ENCODE measurements around the gene LPIN1. TPM values are rescaled to one million over a fixed set of nuclear protein-coding genes. Genes with fewer than 3 reads are reported as not detected.
A peak's percentile ranks its signal among the peaks of the same experiment; 100 is the strongest.

Gene LPIN1
- total RNA-seq, 1 experiment from 2014 or later: 4.4 TPM

GRCh38 chr2:11744631-11745394, 1.6 kb upstream of the LPIN1 start:
- peak; percentile 86 for DNase-seq
- Histone ChIP-seq H3K4ac (ENCODE audit: low read depth, low read length) (no peak overlapping the region), H2AFZ (ENCODE audit: low read length) (no peak overlapping the region), H4K5ac (ENCODE audit: insufficient read length, low read depth, low read length) (no peak overlapping the region), H2BK20ac (ENCODE audit: low read depth, low read length, poor library complexity, severe bottlenecking) (no peak overlapping the region), H3K23ac (ENCODE audit: insufficient read length, low read depth, low read length) (no peak overlapping the region), H3K14ac (ENCODE audit: insufficient read depth, low read length) (no peak overlapping the region), H2BK12ac (ENCODE audit: insufficient read length, low read depth, low read length) (no peak overlapping the region), H3K79me2 (ENCODE audit: insufficient read depth, low read length) (peaks cover 1% of the 10 kb centered on the region; the same call in 1 of the 2 replicates), H3K27ac (ENCODE audit: insufficient read length, low read depth, low read length) (no peak overlapping the region), H3K27me3 (ENCODE audit: insufficient read depth, low read length) (no peaks in the 10 kb centered on the region), H4K8ac (replicated peaks; ENCODE audit: insufficient read length, low read depth, low read length) (no peak overlapping the region), H4K20me1 (ENCODE audit: control insufficient read depth, insufficient read depth, insufficient read length) (no peaks in the 10 kb centered on the region), H3K9ac (ENCODE audit: extremely low read depth, insufficient read length, low read length) (no peak overlapping the region), H2AK5ac (ENCODE audit: insufficient read length, low read length) (no peak overlapping the region), H3K18ac (ENCODE audit: insufficient read length, low read depth, low read length) (no peak overlapping the region), H3K4me1 (ENCODE audit: insufficient read depth, low read length) (peaks cover 13% of the 10 kb centered on the region), H3K9me3 (ENCODE audit: control insufficient read depth, low read depth, low read length) (no peaks in the 10 kb centered on the region), H3K4me2 (ENCODE audit: insufficient read depth, insufficient read length, low read length) (no peak overlapping the region), H2BK5ac (ENCODE audit: insufficient read length, low read length) (no peak overlapping the region), H2BK120ac (ENCODE audit: low read depth, low read length, poor library complexity, severe bottlenecking) (no peak overlapping the region), H4K91ac (ENCODE audit: insufficient read length, low read depth, low read length) (no peak overlapping the region), H3K56ac (ENCODE audit: insufficient read length, low read depth, low read length) (no peak overlapping the region), H3K79me1 (ENCODE audit: insufficient read depth, low read depth, low read length, poor library complexity, severe bottlenecking) (no peaks in the 10 kb centered on the region), H2BK15ac (ENCODE audit: low read depth, low read length) (no peak overlapping the region), H3K23me2 (ENCODE audit: insufficient read length, low read depth, low read length, poor library complexity, severe bottlenecking) (no peaks in the 10 kb centered on the region), H3T11ph (ENCODE audit: low read length) (no peak overlapping the region)
- peak; percentile 64 for TF ChIP-seq CTCF (conservative IDR thresholded peaks at IDR 0.05)
- Mint-ChIP-seq H3K27ac (peak overlapping the region in 1 of 3 experiments; percentile 52; a peak in 4 of 7 replicates), H3K27me3 (ENCODE audit: low read depth) (peaks cover 43% of the 10 kb centered on the region), H3K36me3 (ENCODE audit: insufficient read depth in 1 of 3, low read depth in 3 of 3) (no peaks in the 10 kb centered on the region; a peak in 2 of 7 replicates), H3K4me3 (peak overlapping the region in 1 of 2 experiments; percentile 12; a peak in 2 of 5 replicates), H3K9me3 (peaks cover 0 to 2% of the 10 kb centered on the region in 2 experiments; a peak in 2 of 5 replicates), H3K4me1 (peaks cover 55 to 58% of the 10 kb centered on the region in 2 experiments)
- WGBS (ENCODE audit: extremely low coverage, insufficient read length, low lambda C conversion rate): no CpG with 5 or more reads among the region's 14 CpGs

Measured in H9 (cell line).